ENCODE measurements around the gene NUDT16.
"Not testable (repeated sequence)": the region's sequence is repeated elsewhere in the genome, so short reads cannot be mapped to it uniquely, and the experiment has no call there.

NUDT16 gene

GRCh38 chr3:131357275-131357674 is 24.3 kb upstream of the NUDT16 start (continued):
- TF ChIP-seq ZBTB6 (tag by site-specific recombination; IDR thresholded peaks at IDR 0.05) (no peak), GLI2 (tag by site-specific recombination; IDR thresholded peaks at IDR 0.05; ENCODE audit: borderline replicate concordance, low read depth) (no peak), ZNF211 (tag by site-specific recombination; IDR thresholded peaks at IDR 0.05; ENCODE audit: low read depth) (no peak), ZNF660 (tag by site-specific recombination; IDR thresholded peaks at IDR 0.05) (no peak), ZNF341 (tag by site-specific recombination; IDR thresholded peaks at IDR 0.05; ENCODE audit: low read depth) (no peak), ZNF239 (tag by site-specific recombination; IDR thresholded peaks at IDR 0.05) (no peak), ZNF555 (tag by site-specific recombination; conservative IDR thresholded peaks at IDR 0.05) (peak; percentile 53), ZNF391 (tag by site-specific recombination; IDR thresholded peaks at IDR 0.05; ENCODE audit: borderline replicate concordance, low read depth) (no peak), ZBTB1 (tag by site-specific recombination; IDR thresholded peaks at IDR 0.05) (no peak), ZNF792 (tag by site-specific recombination; IDR thresholded peaks at IDR 0.05) (no peak)

GRCh38 chr3:131360191-131360755 is 21.3 kb upstream of the NUDT16 start:
- ChIA-PET POLR2A (no interaction called here), CTCF (no interaction called here)
- no peaks in the 10 kb centered on the region for H3K4me1 ChIP-seq (ENCODE audit: control insufficient read depth, insufficient read depth, low read length)
- H3K27ac ChIP-seq (ENCODE audit: extremely low read depth, low read depth, low read length), result no peak overlapping the region
- TF ChIP-seq ZNF354C (tag by site-specific recombination; IDR thresholded peaks at IDR 0.05; ENCODE audit: borderline replicate concordance, low read depth), result no peak
- no peak for TF ChIP-seq ZNF677 (tag by site-specific recombination; IDR thresholded peaks at IDR 0.05)
- no peak for TF ChIP-seq PRDM4 (tag by site-specific recombination; IDR thresholded peaks at IDR 0.05)
- no peak for TF ChIP-seq ZXDB (tag by site-specific recombination; IDR thresholded peaks at IDR 0.05)
- TF ChIP-seq ZNF423 (tag by site-specific recombination; IDR thresholded peaks at IDR 0.05), result no peak
- TF ChIP-seq ZNF391 (tag by site-specific recombination; IDR thresholded peaks at IDR 0.05; ENCODE audit: borderline replicate concordance, low read depth), result no peak
- TF ChIP-seq MEIS1 (CRISPR knock-in tag; IDR thresholded peaks at IDR 0.05; ENCODE audit: borderline replicate concordance), result no peak
- TF ChIP-seq ZNF398 (tag by site-specific recombination; IDR thresholded peaks at IDR 0.05), result no peak
- no peak for TF ChIP-seq ZNF26 (tag by site-specific recombination; IDR thresholded peaks at IDR 0.05)
- TF ChIP-seq ZNF488 (tag by site-specific recombination; IDR thresholded peaks at IDR 0.05), result no peak
- TF ChIP-seq GLI4 (tag by site-specific recombination; IDR thresholded peaks at IDR 0.05), result no peak
- no peak for TF ChIP-seq ZNF341 (tag by site-specific recombination; IDR thresholded peaks at IDR 0.05; ENCODE audit: low read depth)
- no peak for TF ChIP-seq ZNF561 (tag by site-specific recombination; IDR thresholded peaks at IDR 0.05; ENCODE audit: borderline replicate concordance)
- TF ChIP-seq ZNF24 (tag by site-specific recombination; IDR thresholded peaks at IDR 0.05), result no peak
- TF ChIP-seq ZFP3 (tag by site-specific recombination; IDR thresholded peaks at IDR 0.05; ENCODE audit: low read depth), result no peak
- no peak for TF ChIP-seq ZNF830 (tag by site-specific recombination; IDR thresholded peaks at IDR 0.05; ENCODE audit: low read depth)
- no peak for TF ChIP-seq ZNF394 (tag by site-specific recombination; IDR thresholded peaks at IDR 0.05; ENCODE audit: borderline replicate concordance)
- no peak for TF ChIP-seq ZNF239 (tag by site-specific recombination; IDR thresholded peaks at IDR 0.05)
- no peaks in the 10 kb centered on the region for H3K9me3 ChIP-seq (ENCODE audit: control insufficient read depth, insufficient read depth, low read depth, low read length)
- H3K36me3 ChIP-seq (ENCODE audit: control insufficient read depth in 2 of 2, insufficient read depth in 1 of 2, low read length in 2 of 2), result no peaks in the 10 kb centered on the region
- no peak overlapping the region for H3K4me3 ChIP-seq (ENCODE audit: low read depth, low read length)

- H3K4me3 ChIP-seq (ENCODE audit: low read depth, low read length); H3K4me1 ChIP-seq (ENCODE audit: control insufficient read depth, insufficient read depth, low read length); H3K27ac ChIP-seq (ENCODE audit: extremely low read depth, low read depth, low read length); H3K36me3 ChIP-seq (ENCODE audit: control insufficient read depth in 2 of 2, insufficient read depth in 1 of 2, low read length in 2 of 2); POLR2A ChIA-PET; H3K9me3 ChIP-seq (ENCODE audit: control insufficient read depth, insufficient read depth, low read depth, low read length); CTCF ChIA-PET: not testable (repeated sequence)
Observed at GRCh38 chr3:131361066-131361463, 20.5 kb upstream of the NUDT16 start.
